Mucosa of rectum (tissue), 2 donors: ENCODE data around the gene RFNG.

ENCODE experiments used
- H3K27ac ChIP-seq, 2 donors: one replicate each; pipeline ENCODE4 v1.7.0; 2013; ENCODE audit warnings: inconsistent platforms in 2 of 2, low read depth in 2 of 2, low read length in 2 of 2
- H3K27me3 ChIP-seq, 2 donors: one replicate each; pipeline ENCODE4 v1.7.0; 2013; ENCODE audit warnings: low read length in 2 of 2; ENCODE audit not compliant: control insufficient read depth in 2 of 2, insufficient read depth in 2 of 2
- H3K36me3 ChIP-seq, 2 donors: one replicate each; pipeline ENCODE4 v1.7.0; 2013; ENCODE audit warnings: low read length in 2 of 2; ENCODE audit not compliant: control insufficient read depth in 2 of 2, insufficient read depth in 2 of 2
- H3K4me1 ChIP-seq, 2 donors: one replicate each; pipeline ENCODE4 v1.7.0; 2013; ENCODE audit warnings: low read length in 2 of 2, mild to moderate bottlenecking in 1 of 2; ENCODE audit not compliant: control insufficient read depth in 2 of 2, insufficient read depth in 2 of 2
- H3K4me3 ChIP-seq, 2 donors: one replicate each; pipeline ENCODE4 v1.7.0; 2013; ENCODE audit warnings: low read length in 2 of 2
- H3K9ac ChIP-seq, 2 donors: one replicate each; pipeline ENCODE4 v1.7.0; 2013; ENCODE audit warnings: low read length in 2 of 2, low read depth in 1 of 2, mild to moderate bottlenecking in 1 of 2
- H3K9me3 ChIP-seq, 2 donors: one replicate each; pipeline ENCODE4 v1.7.0; 2013; ENCODE audit warnings: low read length in 2 of 2; ENCODE audit not compliant: control insufficient read depth in 2 of 2
- donor health status: healthy.
- donor health status: Normal muscosa, but diverticular disease.

The RFNG gene

GRCh38 chr17:82055965-82056728, 4.5 kb upstream of the RFNG start:
- Histone ChIP-seq H3K27me3 (no peaks in the 10 kb centered on the region), H3K9ac (no peak overlapping the region), H3K27ac (no peak overlapping the region), H3K4me3 (no peak overlapping the region), H3K9me3 (no peaks in the 10 kb centered on the region), H3K4me1 (peaks cover 10 to 14% of the 10 kb centered on the region in 2 donors), H3K36me3 (peaks cover 53 to 61% of the 10 kb centered on the region in 2 donors)

GRCh38 chr17:82055023-82055964, 3.7 kb upstream of the RFNG start:
- Histone ChIP-seq H3K4me3 (no peak overlapping the region), H3K9me3 (no peaks in the 10 kb centered on the region), H3K27ac (no peak overlapping the region), H3K9ac (no peak overlapping the region), H3K36me3 (peaks cover 45 to 53% of the 10 kb centered on the region in 2 donors), H3K4me1 (peaks cover 14 to 20% of the 10 kb centered on the region in 2 donors), H3K27me3 (no peaks in the 10 kb centered on the region)

GRCh38 chr17:82054351-82055022, 2.9 kb upstream of the RFNG start:
- Histone ChIP-seq H3K27me3 (no peaks in the 10 kb centered on the region), H3K9ac (no peak overlapping the region), H3K27ac (no peak overlapping the region), H3K4me1 (peaks cover 14 to 20% of the 10 kb centered on the region in 2 donors), H3K4me3 (no peak overlapping the region), H3K9me3 (no peaks in the 10 kb centered on the region), H3K36me3 (peaks cover 37 to 48% of the 10 kb centered on the region in 2 donors)

GRCh38 chr17:82053556-82054263, 2.1 kb upstream of the RFNG start:
- H3K27ac ChIP-seq, result no peak overlapping the region
- H3K9ac ChIP-seq, result no peak overlapping the region
- no peak overlapping the region for H3K4me3 ChIP-seq
- H3K4me1 ChIP-seq, result peaks cover 14 to 20% of the 10 kb centered on the region in 2 donors
- H3K9me3 ChIP-seq, result no peaks in the 10 kb centered on the region
- H3K27me3 ChIP-seq, result no peaks in the 10 kb centered on the region
- H3K36me3 ChIP-seq, result peaks cover 29 to 40% of the 10 kb centered on the region in 2 donors

- H3K4me3 ChIP-seq, result peak overlapping the region in 1 of 2 donors; percentile 85
- no peak overlapping the region for H3K27ac ChIP-seq
- H3K4me1 ChIP-seq, result peaks cover 14 to 20% of the 10 kb centered on the region in 2 donors
- H3K27me3 ChIP-seq, result no peaks in the 10 kb centered on the region
- H3K36me3 ChIP-seq, result peaks cover 28 to 35% of the 10 kb centered on the region in 2 donors
- no peak overlapping the region for H3K9ac ChIP-seq
- no peaks in the 10 kb centered on the region for H3K9me3 ChIP-seq
These were observed 1.5 kb upstream of the RFNG start for GRCh38 chr17:82053130-82053529.

- peaks cover 14 to 20% of the 10 kb centered on the region in 2 donors for H3K4me1 ChIP-seq
- peaks cover 25 to 31% of the 10 kb centered on the region in 2 donors for H3K36me3 ChIP-seq
- no peak overlapping the region for H3K27ac ChIP-seq
- H3K4me3 ChIP-seq, result peak overlapping the region; percentile 85
- no peaks in the 10 kb centered on the region for H3K27me3 ChIP-seq
- H3K9me3 ChIP-seq, result no peaks in the 10 kb centered on the region
- peak overlapping the region; percentile 66 to 72 for H3K9ac ChIP-seq
These were observed 1.0 kb upstream of the RFNG start for GRCh38 chr17:82052638-82053059.

GRCh38 chr17:82050761-82051641, 610 bp downstream of the RFNG start:
- H3K9ac ChIP-seq, result peak overlapping the region; percentile 41 to 66

GRCh38 chr17:82050152-82050760, 1.4 kb downstream of the RFNG start:
- Histone ChIP-seq H3K36me3 (peaks cover 17 to 22% of the 10 kb centered on the region in 2 donors), H3K27me3 (no peaks in the 10 kb centered on the region), H3K4me1 (peaks cover 14 to 20% of the 10 kb centered on the region in 2 donors), H3K9ac (peak overlapping the region in 1 of 2 donors; percentile 66), H3K9me3 (no peaks in the 10 kb centered on the region), H3K27ac (no peak overlapping the region), H3K4me3 (peak overlapping the region; percentile 85)

More at GRCh38 chr17:82050761-82051641, 610 bp downstream of the RFNG start:
- H3K36me3 ChIP-seq, result peaks cover 22 to 26% of the 10 kb centered on the region in 2 donors
- no peaks in the 10 kb centered on the region for H3K27me3 ChIP-seq
- H3K9me3 ChIP-seq, result no peaks in the 10 kb centered on the region
- peak overlapping the region; percentile 85 for H3K4me3 ChIP-seq
- H3K4me1 ChIP-seq, result peaks cover 14 to 20% of the 10 kb centered on the region in 2 donors
- H3K27ac ChIP-seq, result no peak overlapping the region
